Transverse colon (tissue), 4 donors: ENCODE results near the gene DRC3.

Source experiments
- EP300 ChIP-seq: sonication (generic); formaldehyde crosslinking; IDR thresholded peaks from one replicate; pipeline ENCODE4 v1.6.1; 2017; ENCODE audit warnings: antibody characterized with exemption, low read depth
- POLR2AphosphoS5 ChIP-seq, 3 donors: sonication (generic); formaldehyde crosslinking; IDR thresholded peaks; one replicate each; pipeline ENCODE4 v1.6.1; 2016; ENCODE audit warnings: antibody characterized with exemption in 3 of 3
- TF ChIP-seq, protein P1 (sequence below), 5 experiments: fragments of 200-600 bp in 3 of 5; fragments of 450-650 bp in 2 of 5; sonication (generic) in 3 of 5; IDR thresholded peaks; 1 replicate in 2 of 5; 2 replicates in 3 of 5; pipeline ENCODE4 v1.5.1; 2016 to 2017; ENCODE audit warnings: antibody characterized with exemption in 5 of 5, inconsistent platforms in 3 of 5, mild to moderate bottlenecking in 2 of 5, moderate library complexity in 1 of 5

- TF ChIP-seq, protein P1, sequence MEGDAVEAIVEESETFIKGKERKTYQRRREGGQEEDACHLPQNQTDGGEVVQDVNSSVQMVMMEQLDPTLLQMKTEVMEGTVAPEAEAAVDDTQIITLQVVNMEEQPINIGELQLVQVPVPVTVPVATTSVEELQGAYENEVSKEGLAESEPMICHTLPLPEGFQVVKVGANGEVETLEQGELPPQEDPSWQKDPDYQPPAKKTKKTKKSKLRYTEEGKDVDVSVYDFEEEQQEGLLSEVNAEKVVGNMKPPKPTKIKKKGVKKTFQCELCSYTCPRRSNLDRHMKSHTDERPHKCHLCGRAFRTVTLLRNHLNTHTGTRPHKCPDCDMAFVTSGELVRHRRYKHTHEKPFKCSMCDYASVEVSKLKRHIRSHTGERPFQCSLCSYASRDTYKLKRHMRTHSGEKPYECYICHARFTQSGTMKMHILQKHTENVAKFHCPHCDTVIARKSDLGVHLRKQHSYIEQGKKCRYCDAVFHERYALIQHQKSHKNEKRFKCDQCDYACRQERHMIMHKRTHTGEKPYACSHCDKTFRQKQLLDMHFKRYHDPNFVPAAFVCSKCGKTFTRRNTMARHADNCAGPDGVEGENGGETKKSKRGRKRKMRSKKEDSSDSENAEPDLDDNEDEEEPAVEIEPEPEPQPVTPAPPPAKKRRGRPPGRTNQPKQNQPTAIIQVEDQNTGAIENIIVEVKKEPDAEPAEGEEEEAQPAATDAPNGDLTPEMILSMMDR (IDR thresholded peaks at IDR 0.05): no peak
- TF ChIP-seq POLR2AphosphoS5 (IDR thresholded peaks at IDR 0.05): no peak
- no peak for TF ChIP-seq EP300
These were observed 42.8 kb upstream of the DRC3 start for GRCh38 chr17:17929655-17930380.
